Forelimb muscle (tissue), 1 donor: ENCODE results near the gene LRRC4C. TPM values are rescaled to one million over a fixed set of nuclear protein-coding genes. Genes with fewer than 3 reads are reported as not detected.
"Not testable (repeated sequence)": the region's sequence is repeated elsewhere in the genome, so short reads cannot be mapped to it uniquely, and the experiment has no call there.

ENCODE experiments used
- DNase-seq: peaks from one replicate; pipeline ENCODE4 v3.0.0-alpha.2; 2013; ENCODE audit warnings: low read depth
- polyA plus RNA-seq: library from polyadenylated mRNA; unstranded; fragments of 120-200 nt; gene quantifications from one replicate; pipeline ENCODE4 v1.2.1, GENCODE V29; 2013; ENCODE audit not compliant: insufficient read length

LRRC4C gene
- polyA plus RNA-seq, 1 donor: 1.6 TPM

- no peak for DNase-seq
Observed at GRCh38 chr11:41031551-41032060, 427.8 kb downstream of the LRRC4C start.

- DNase-seq: no peak
Observed at GRCh38 chr11:41020259-41020658, 439.2 kb downstream of the LRRC4C start.

GRCh38 chr11:41019666-41020065, 439.8 kb downstream of the LRRC4C start:
- DNase-seq: not testable (repeated sequence)

GRCh38 chr11:41018224-41018623, 441.2 kb downstream of the LRRC4C start:
- DNase-seq: no peak

- no peak for DNase-seq
Observed at GRCh38 chr11:41010361-41011050, 448.9 kb downstream of the LRRC4C start.

- DNase-seq: no peak
Observed at GRCh38 chr11:41005986-41006385, 453.5 kb downstream of the LRRC4C start.

GRCh38 chr11:41003339-41004282, 455.8 kb downstream of the LRRC4C start:
- no peak for DNase-seq

GRCh38 chr11:40998920-40999319, 460.5 kb downstream of the LRRC4C start:
- no peak for DNase-seq

GRCh38 chr11:40987776-40988435, 471.5 kb downstream of the LRRC4C start:
- DNase-seq: no peak

- no peak for DNase-seq
Observed at GRCh38 chr11:40986320-40986719, 473.1 kb downstream of the LRRC4C start.

- no peak for DNase-seq
Observed at GRCh38 chr11:40975076-40975475, 484.4 kb downstream of the LRRC4C start.

- DNase-seq: no peak
Observed at GRCh38 chr11:40974186-40974795, 485.2 kb downstream of the LRRC4C start.

GRCh38 chr11:40958707-40959106, 500.7 kb downstream of the LRRC4C start:
- no peak for DNase-seq

- no peak for DNase-seq
Observed at GRCh38 chr11:40952479-40952878, 507.0 kb downstream of the LRRC4C start.

- DNase-seq: no peak
Observed at GRCh38 chr11:40938002-40938401, 521.5 kb downstream of the LRRC4C start.

GRCh38 chr11:40924915-40925314, 534.5 kb downstream of the LRRC4C start:
- DNase-seq: peak; percentile 1

GRCh38 chr11:40921246-40921645, 538.2 kb downstream of the LRRC4C start:
- no peak for DNase-seq

GRCh38 chr11:40910774-40911173, 548.7 kb downstream of the LRRC4C start:
- DNase-seq: not testable (repeated sequence)

GRCh38 chr11:40894501-40894900, 565.0 kb downstream of the LRRC4C start:
- no peak for DNase-seq

GRCh38 chr11:40885250-40885954, 574.0 kb downstream of the LRRC4C start:
- DNase-seq: no peak

GRCh38 chr11:40882301-40882700, 577.2 kb downstream of the LRRC4C start:
- no peak for DNase-seq
